GM12872 (cell line): ENCODE data around the gene SARDH.

Source experiments
- TF ChIP-seq, protein P1 (sequence below): IDR thresholded peaks from 3 replicates; pipeline ENCODE4 v1.5.1; 2011; ENCODE audit warnings: low read depth, mild to moderate bottlenecking, low read length, moderate library complexity; ENCODE audit not compliant: insufficient read depth

SARDH gene

GRCh38 chr9:133700819-133701320 is 37.3 kb downstream of the SARDH start:
- TF ChIP-seq, protein P1, sequence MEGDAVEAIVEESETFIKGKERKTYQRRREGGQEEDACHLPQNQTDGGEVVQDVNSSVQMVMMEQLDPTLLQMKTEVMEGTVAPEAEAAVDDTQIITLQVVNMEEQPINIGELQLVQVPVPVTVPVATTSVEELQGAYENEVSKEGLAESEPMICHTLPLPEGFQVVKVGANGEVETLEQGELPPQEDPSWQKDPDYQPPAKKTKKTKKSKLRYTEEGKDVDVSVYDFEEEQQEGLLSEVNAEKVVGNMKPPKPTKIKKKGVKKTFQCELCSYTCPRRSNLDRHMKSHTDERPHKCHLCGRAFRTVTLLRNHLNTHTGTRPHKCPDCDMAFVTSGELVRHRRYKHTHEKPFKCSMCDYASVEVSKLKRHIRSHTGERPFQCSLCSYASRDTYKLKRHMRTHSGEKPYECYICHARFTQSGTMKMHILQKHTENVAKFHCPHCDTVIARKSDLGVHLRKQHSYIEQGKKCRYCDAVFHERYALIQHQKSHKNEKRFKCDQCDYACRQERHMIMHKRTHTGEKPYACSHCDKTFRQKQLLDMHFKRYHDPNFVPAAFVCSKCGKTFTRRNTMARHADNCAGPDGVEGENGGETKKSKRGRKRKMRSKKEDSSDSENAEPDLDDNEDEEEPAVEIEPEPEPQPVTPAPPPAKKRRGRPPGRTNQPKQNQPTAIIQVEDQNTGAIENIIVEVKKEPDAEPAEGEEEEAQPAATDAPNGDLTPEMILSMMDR, result no peak

DNA sequence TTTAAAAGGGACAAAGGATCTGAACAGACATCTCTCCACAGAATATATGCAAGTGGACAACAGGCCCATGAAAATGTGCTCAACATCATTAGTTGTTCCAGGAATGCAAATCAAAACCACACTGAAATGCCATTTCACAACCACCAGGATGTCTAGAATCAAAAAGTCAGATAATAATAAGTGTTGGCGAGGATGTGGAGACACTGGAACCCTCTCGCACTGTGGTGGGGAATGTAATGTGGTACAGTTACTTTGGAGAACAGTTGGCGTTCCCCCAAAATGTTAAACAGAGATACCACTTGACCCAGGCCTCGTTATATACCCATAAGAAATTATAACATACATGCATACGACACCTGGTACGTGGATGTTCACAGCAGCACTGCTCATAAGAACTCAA is 38.6 kb downstream of the SARDH start:
- TF ChIP-seq, protein P1, result no peak

GRCh38 chr9:133696071-133696472 is 42.1 kb downstream of the SARDH start:
- TF ChIP-seq, protein P1, result no peak

DNA sequence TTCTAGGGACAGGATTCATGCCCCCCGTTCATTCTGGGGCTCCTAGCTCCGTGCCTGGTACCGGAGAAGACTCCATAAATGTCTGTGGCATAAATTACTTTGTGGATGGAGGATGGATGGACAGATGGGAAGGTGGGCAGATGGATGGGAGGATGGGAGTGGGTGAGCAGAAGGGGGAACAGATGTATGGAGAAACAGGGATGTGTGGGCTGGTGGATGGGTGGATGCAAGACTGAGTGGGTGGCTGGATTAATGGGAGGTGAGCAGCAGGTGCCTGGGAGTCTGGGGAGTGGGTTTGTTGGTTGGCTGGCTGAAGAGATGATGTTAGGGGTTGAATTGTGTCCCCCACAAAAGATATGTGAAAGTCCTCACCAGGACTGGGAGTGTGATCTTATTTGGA is 43.5 kb downstream of the SARDH start:
- TF ChIP-seq, protein P1, result no peak

DNA sequence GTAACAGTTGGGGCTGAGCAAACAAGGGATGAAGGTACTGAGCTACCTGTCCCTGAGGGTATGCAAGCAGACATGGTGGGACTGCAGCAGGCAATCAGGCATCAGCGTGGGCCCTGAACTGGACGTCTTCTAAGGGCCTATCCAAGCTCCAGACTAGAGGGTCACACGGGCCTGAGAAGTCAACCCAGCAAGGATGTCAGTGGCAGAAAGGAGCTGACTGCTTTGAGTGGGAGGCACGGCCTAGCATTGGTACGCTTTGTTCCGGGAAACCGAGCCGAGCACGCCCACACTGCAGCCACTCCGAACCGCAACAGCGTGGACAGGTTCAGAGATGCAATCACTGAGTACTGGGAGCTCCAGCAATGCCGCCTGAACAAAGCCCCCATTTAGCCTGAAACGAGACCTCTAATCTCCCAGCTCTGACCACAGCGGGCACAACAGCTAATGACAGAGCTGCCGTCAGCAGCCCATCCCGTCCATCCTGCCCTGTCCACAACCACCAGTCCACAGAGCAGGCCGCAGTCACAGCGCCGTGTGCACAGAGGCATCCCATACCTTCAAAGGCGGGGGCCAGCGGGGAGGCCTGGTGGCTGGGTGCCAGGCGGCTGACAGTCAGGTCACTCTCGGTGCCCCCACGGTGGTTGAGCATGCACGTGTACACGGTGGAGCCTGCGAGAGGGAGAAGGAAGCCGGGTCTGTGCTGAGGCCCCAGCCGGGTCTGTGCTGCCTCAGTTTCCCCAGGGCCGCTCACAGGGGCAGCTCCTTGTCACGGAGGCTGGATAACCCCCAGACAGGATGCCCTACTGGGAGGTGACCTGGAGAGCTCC is 44.2 kb downstream of the SARDH start:
- TF ChIP-seq, protein P1, result no peak

- TF ChIP-seq, protein P1, result no peak
Measured at GRCh38 chr9:133693116-133693515, 45.0 kb downstream of the SARDH start.

- TF ChIP-seq, protein P1, result no peak
Measured at GRCh38 chr9:133692364-133692985, 45.7 kb downstream of the SARDH start.
